GM12872 (cell line): ENCODE measurements around the gene DGKZ.

Experiments used
- CTCF ChIP-seq: IDR thresholded peaks from 3 replicates; pipeline ENCODE4 v1.5.1; 2011; ENCODE audit warnings: low read depth, mild to moderate bottlenecking, low read length, moderate library complexity; ENCODE audit not compliant: insufficient read depth

DGKZ gene

GRCh38 chr11:46366661-46367161 is 19.4 kb downstream of the DGKZ start:
- no peak for TF ChIP-seq CTCF

- TF ChIP-seq CTCF = peak; percentile 91
Measured at GRCh38 chr11:46367244-46367915, 20.1 kb downstream of the DGKZ start.

- TF ChIP-seq CTCF = no peak
Measured at GRCh38 chr11:46367916-46368267, 20.6 kb downstream of the DGKZ start.

GRCh38 chr11:46369458-46370152 is 22.3 kb downstream of the DGKZ start:
- TF ChIP-seq CTCF = peak; percentile 100

GRCh38 chr11:46370253-46370652 is 23.0 kb downstream of the DGKZ start:
- no peak for TF ChIP-seq CTCF

GRCh38 chr11:46372086-46372485 is 24.8 kb downstream of the DGKZ start:
- no peak for TF ChIP-seq CTCF

GRCh38 chr11:46373787-46374740 is 26.8 kb downstream of the DGKZ start:
- TF ChIP-seq CTCF = no peak
